ENCODE data around the gene ETS2.

GRCh38 chr21:38806153-38806941, 618 bp downstream of the ETS2 start:
- TF ChIP-seq CTCF (IDR thresholded peaks at IDR 0.05; ENCODE audit: control extremely low read depth in 1 of 3, insufficient read depth in 1 of 3, low read depth in 1 of 3, low read length in 3 of 3) = peak; percentile 3 to 19 (median 12); a peak in 2 of 4 replicates
- no peak for TF ChIP-seq EP300 (IDR thresholded peaks at IDR 0.05; ENCODE audit: borderline replicate concordance in 1 of 2, low read depth in 2 of 2, low read length in 2 of 2)
- TF ChIP-seq HDAC2 (IDR thresholded peaks at IDR 0.05; ENCODE audit: borderline replicate concordance in 1 of 2, low read depth in 2 of 2, low read length in 2 of 2) = no peak; a peak in 1 of 4 replicates
- no peak for TF ChIP-seq ATF3 (IDR thresholded peaks at IDR 0.05; ENCODE audit: insufficient read depth, low read depth, low read length)
- no peak for TF ChIP-seq EGR1 (IDR thresholded peaks at IDR 0.05; ENCODE audit: borderline replicate concordance, low read depth, low read length)
- no peak for TF ChIP-seq NRF1 (IDR thresholded peaks at IDR 0.05; ENCODE audit: low read depth, low read length)
- no peak for TF ChIP-seq MAX (IDR thresholded peaks at IDR 0.05)
- no peak for TF ChIP-seq POLR2A (IDR thresholded peaks at IDR 0.05; ENCODE audit: control extremely low read depth in 1 of 2, low read depth in 2 of 2, low read length in 2 of 2)
- TF ChIP-seq RXRA (IDR thresholded peaks at IDR 0.05; ENCODE audit: insufficient read depth, low read depth, low read length) = no peak
- no peak for TF ChIP-seq SIN3A (conservative IDR thresholded peaks at IDR 0.05 in 1 of 2, IDR thresholded peaks at IDR 0.05 in 1 of 2; ENCODE audit: low read depth in 1 of 2, low read length in 2 of 2)
- no peak for TF ChIP-seq EZH2 (IDR thresholded peaks at IDR 0.05; ENCODE audit: low read depth, low read length, severe bottlenecking)
